Fibroblast of skin of right biceps (primary cell): ENCODE measurements around the gene STK25.

Experiments
- DNase-seq: peaks from one replicate; pipeline ENCODE4 v3.0.0-alpha.2; 2013

STK25 gene

GRCh38 chr2:241492174-241492565 is 16.2 kb downstream of the STK25 start:
- no peak for DNase-seq

- no peak for DNase-seq
These were observed 16.7 kb downstream of the STK25 start for GRCh38 chr2:241491549-241492173.

GRCh38 chr2:241490825-241491506 is 17.4 kb downstream of the STK25 start:
- no peak for DNase-seq

GRCh38 chr2:241489733-241490680 is 18.4 kb downstream of the STK25 start:
- DNase-seq, result no peak

- DNase-seq, result no peak
These were observed 19.3 kb downstream of the STK25 start for GRCh38 chr2:241489088-241489487.

- no peak for DNase-seq
These were observed 23.0 kb downstream of the STK25 start for GRCh38 chr2:241485172-241485911.

- no peak for DNase-seq
These were observed 25.1 kb downstream of the STK25 start for GRCh38 chr2:241483305-241483704.

- DNase-seq, result no peak
These were observed 26.0 kb downstream of the STK25 start for GRCh38 chr2:241482126-241482955.

GRCh38 chr2:241481687-241482086 is 26.7 kb downstream of the STK25 start:
- no peak for DNase-seq

GRCh38 chr2:241479026-241479898 is 29.1 kb downstream of the STK25 start:
- no peak for DNase-seq

GRCh38 chr2:241478166-241478565 is 30.2 kb downstream of the STK25 start:
- no peak for DNase-seq

- no peak for DNase-seq
These were observed 33.1 kb downstream of the STK25 start for GRCh38 chr2:241475267-241475666.

- no peak for DNase-seq
These were observed 35.0 kb downstream of the STK25 start for GRCh38 chr2:241473399-241473798.

GRCh38 chr2:241469746-241470145 is 38.6 kb downstream of the STK25 start:
- DNase-seq, result no peak

- no peak for DNase-seq
These were observed 40.0 kb downstream of the STK25 start for GRCh38 chr2:241468476-241468781.

- no peak for DNase-seq
These were observed 40.5 kb downstream of the STK25 start for GRCh38 chr2:241467777-241468475.

GRCh38 chr2:241466230-241466629 is 42.2 kb downstream of the STK25 start:
- DNase-seq, result no peak

- DNase-seq, result no peak
These were observed 42.8 kb downstream of the STK25 start for GRCh38 chr2:241465543-241465942.

GRCh38 chr2:241463276-241464135 is 44.9 kb downstream of the STK25 start:
- DNase-seq, result no peak
